WERI-Rb-1 (cell line): ENCODE data around the gene SMIM12.
A peak's percentile ranks its signal among the peaks of the same experiment; 100 is the strongest.

ENCODE experiments used
- DNase-seq: peaks from one replicate; pipeline ENCODE4 v3.0.0-alpha.2; 2020
- H3K27ac ChIP-seq: fragments of 250-450 bp; sonication (Bioruptor Pico); 2 replicates; pipeline ENCODE4 v1.5.1; 2020; ENCODE audit warnings: mild to moderate bottlenecking, moderate library complexity
- H3K27me3 ChIP-seq: fragments of 250-450 bp; sonication (Bioruptor Pico); 2 replicates; pipeline ENCODE4 v1.5.1; 2021; ENCODE audit warnings: mild to moderate bottlenecking, low read depth, moderate library complexity; ENCODE audit not compliant: insufficient read depth, severe bottlenecking
- H3K36me3 ChIP-seq: fragments of 250-450 bp; sonication (Bioruptor Pico); 2 replicates; pipeline ENCODE4 v1.5.1; 2020; ENCODE audit warnings: mild to moderate bottlenecking, moderate library complexity
- H3K4me3 ChIP-seq: 2 replicates; pipeline ENCODE4 v1.5.1; 2011; ENCODE audit warnings: low read depth, mild to moderate bottlenecking, control low read depth, low read length
- H3K9me3 ChIP-seq: fragments of 250-450 bp; sonication (Bioruptor Pico); 2 replicates; pipeline ENCODE4 v1.5.1; 2021; ENCODE audit warnings: mild to moderate bottlenecking, moderate library complexity; ENCODE audit not compliant: severe bottlenecking
- CTCF ChIP-seq: IDR thresholded peaks from 2 replicates; pipeline ENCODE4 v1.5.1; 2011; ENCODE audit warnings: low read depth, mild to moderate bottlenecking, control low read depth, inconsistent platforms, low read length

SMIM12 gene

GRCh38 chr1:34864759-34865158 is 5.2 kb upstream of the SMIM12 start:
- Histone ChIP-seq H3K27ac (no peak overlapping the region), H3K27me3 (no peaks in the 10 kb centered on the region), H3K4me3 (no peak overlapping the region), H3K36me3 (peaks cover 14% of the 10 kb centered on the region), H3K9me3 (no peaks in the 10 kb centered on the region)
- DNase-seq, result no peak
- TF ChIP-seq CTCF, result no peak

GRCh38 chr1:34863501-34863900 is 4.0 kb upstream of the SMIM12 start:
- no peaks in the 10 kb centered on the region for H3K9me3 ChIP-seq
- DNase-seq, result no peak
- peaks cover 12% of the 10 kb centered on the region for H3K36me3 ChIP-seq
- H3K27ac ChIP-seq, result no peak overlapping the region
- H3K27me3 ChIP-seq, result no peaks in the 10 kb centered on the region
- no peak for TF ChIP-seq CTCF
- H3K4me3 ChIP-seq, result no peak overlapping the region

- TF ChIP-seq CTCF, result 0 out of 2 replicates have a peak, but pooled peaks have one; percentile 0
- Histone ChIP-seq H3K9me3 (no peaks in the 10 kb centered on the region), H3K36me3 (peaks cover 24% of the 10 kb centered on the region), H3K4me3 (peak overlapping the region; percentile 100), H3K27ac (peak overlapping the region; percentile 55), H3K27me3 (no peaks in the 10 kb centered on the region)
- no peak for DNase-seq
Observed at GRCh38 chr1:34858901-34859445, 576 bp downstream of the SMIM12 start.

GRCh38 chr1:34856697-34857096 is 2.9 kb downstream of the SMIM12 start:
- Histone ChIP-seq H3K27ac (no peak overlapping the region), H3K27me3 (no peaks in the 10 kb centered on the region), H3K4me3 (no peak overlapping the region), H3K36me3 (peaks cover 34% of the 10 kb centered on the region), H3K9me3 (no peaks in the 10 kb centered on the region)
- no peak for DNase-seq
- no peak for TF ChIP-seq CTCF

GRCh38 chr1:34852677-34853217 is 6.8 kb downstream of the SMIM12 start:
- Histone ChIP-seq H3K27ac (no peak overlapping the region), H3K36me3 (peaks cover 34% of the 10 kb centered on the region), H3K9me3 (no peaks in the 10 kb centered on the region), H3K27me3 (no peaks in the 10 kb centered on the region), H3K4me3 (no peak overlapping the region)
- TF ChIP-seq CTCF, result peak; percentile 96
- peak; percentile 93 for DNase-seq

GRCh38 chr1:34851431-34852105 is 8.0 kb downstream of the SMIM12 start:
- no peak for DNase-seq
- Histone ChIP-seq H3K27me3 (no peaks in the 10 kb centered on the region), H3K27ac (no peak overlapping the region), H3K36me3 (peaks cover 34% of the 10 kb centered on the region), H3K9me3 (no peaks in the 10 kb centered on the region), H3K4me3 (no peak overlapping the region)
- TF ChIP-seq CTCF, result no peak
